Activated naive CD4-positive, alpha-beta T cell treated with anti-CD3 and anti-CD28 coated beads, Interleukin-2, amount 10 ng/mL, durations not matched to agents 7 days and 5 days (primary cell): ENCODE results near the gene MAZ.
"Not testable (repeated sequence)": the region's sequence is repeated elsewhere in the genome, so short reads cannot be mapped to it uniquely, and the experiment has no call there.

Experiments used
- CTCF ChIA-PET: fragments of 350-600 bp; sonication (Branson Sonifier 250); formaldehyde crosslinking; loops from one replicate; lab custom pipeline; 2021; ENCODE audit warnings: antibody characterized with exemption; lab: Charles Lee
- DNase-seq: peaks from one replicate; pipeline ENCODE4 v3.0.0-alpha.2; 2020
- H3K27ac Mint-ChIP-seq: one replicate; pipeline ENCODE4 v1.8.0; 2021; ENCODE audit warnings: mild to moderate bottlenecking, moderate library complexity, mixed read lengths
- H3K27me3 Mint-ChIP-seq: one replicate; pipeline ENCODE4 v1.8.0; 2021; ENCODE audit warnings: mild to moderate bottlenecking, mixed read lengths
- H3K36me3 Mint-ChIP-seq: one replicate; pipeline ENCODE4 v1.8.0; 2021; ENCODE audit warnings: mixed read lengths
- H3K4me1 Mint-ChIP-seq: one replicate; pipeline ENCODE4 v1.8.0; 2021; ENCODE audit warnings: mixed read lengths
- H3K4me3 Mint-ChIP-seq: one replicate; pipeline ENCODE4 v1.8.0; 2021; ENCODE audit warnings: mild to moderate bottlenecking, moderate library complexity, mixed read lengths
- H3K9me3 Mint-ChIP-seq: one replicate; pipeline ENCODE4 v1.8.0; 2021; ENCODE audit warnings: mixed read lengths

MAZ gene

GRCh38 chr16:29790949-29791844 lies 15.1 kb upstream of the MAZ start:
- Mint-ChIP-seq H3K9me3 (no peaks in the 10 kb centered on the region), H3K4me1 (peaks cover 52% of the 10 kb centered on the region), H3K27ac (peak overlapping the region; percentile 96), H3K4me3 (peak overlapping the region; percentile 96), H3K36me3 (peaks cover 45% of the 10 kb centered on the region), H3K27me3 (no peaks in the 10 kb centered on the region)
- CTCF ChIA-PET = interaction anchor here (0.7 to 2.3 kb wide), 17 partner anchors 10 to 100 kb away, joined by 3 to 17 read pairs (median 5); partner anchors contain the start of gene PAGR1
- no peak for DNase-seq

GRCh38 chr16:29791845-29792807 lies 14.2 kb upstream of the MAZ start:
- CTCF ChIA-PET = interaction anchor here (0.7 to 1.0 kb wide), 2 partner anchors 9 to 24 kb away, joined by 3 read pairs; partner anchors contain the start of gene PAGR1

DNA sequence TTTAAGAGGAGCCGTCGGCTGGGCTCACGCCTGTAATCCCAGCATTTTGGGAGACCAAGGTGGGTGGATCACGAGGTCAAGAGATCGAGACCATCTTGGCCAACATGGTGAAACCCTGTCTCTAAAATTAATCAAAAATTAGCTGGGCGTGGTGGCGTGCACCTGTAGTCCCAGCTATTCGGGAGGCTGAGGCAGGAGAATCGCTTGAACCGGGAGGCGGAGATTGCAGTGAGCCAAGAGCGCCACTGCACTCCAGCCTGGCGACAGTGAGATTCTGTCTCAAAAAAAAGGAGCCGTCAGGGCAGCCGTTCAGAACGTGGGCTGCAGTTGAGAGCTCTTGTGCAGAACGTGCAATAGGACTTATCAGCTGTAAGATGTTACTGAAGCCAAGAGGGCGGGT lies 13.2 kb upstream of the MAZ start:
- not testable (repeated sequence) for H3K27ac Mint-ChIP-seq, H3K27me3 Mint-ChIP-seq, H3K9me3 Mint-ChIP-seq, DNase-seq
- H3K4me3 Mint-ChIP-seq = peak overlapping the region; percentile 96
- peaks cover 61% of the 10 kb centered on the region for H3K36me3 Mint-ChIP-seq
- CTCF ChIA-PET = interaction anchor here (1.2 kb wide), 1 partner anchor 11 kb away, joined by 3 read pairs; no protein-coding TSS in a partner anchor
- H3K4me1 Mint-ChIP-seq = peaks cover 59% of the 10 kb centered on the region

More at GRCh38 chr16:29791845-29792807, 14.2 kb upstream of the MAZ start:
- Mint-ChIP-seq H3K27me3 (no peaks in the 10 kb centered on the region), H3K9me3 (no peaks in the 10 kb centered on the region), H3K27ac (peak overlapping the region; percentile 96), H3K4me3 (peak overlapping the region; percentile 96), H3K36me3 (peaks cover 54% of the 10 kb centered on the region), H3K4me1 (peaks cover 59% of the 10 kb centered on the region)
- DNase-seq = no peak

- H3K27me3 Mint-ChIP-seq = no peaks in the 10 kb centered on the region
- H3K27ac Mint-ChIP-seq = no peak overlapping the region
- no peaks in the 10 kb centered on the region for H3K9me3 Mint-ChIP-seq
- peaks cover 72% of the 10 kb centered on the region for H3K36me3 Mint-ChIP-seq
- no peak overlapping the region for H3K4me3 Mint-ChIP-seq
- CTCF ChIA-PET = interaction anchor here (1.0 to 1.3 kb wide), 2 partner anchors 16 to 94 kb away, joined by 3 to 4 read pairs; partner anchors contain the start of gene ZG16
- H3K4me1 Mint-ChIP-seq = peaks cover 53% of the 10 kb centered on the region
- DNase-seq = no peak
These were observed 12.1 kb upstream of the MAZ start for GRCh38 chr16:29794231-29794710.

DNA sequence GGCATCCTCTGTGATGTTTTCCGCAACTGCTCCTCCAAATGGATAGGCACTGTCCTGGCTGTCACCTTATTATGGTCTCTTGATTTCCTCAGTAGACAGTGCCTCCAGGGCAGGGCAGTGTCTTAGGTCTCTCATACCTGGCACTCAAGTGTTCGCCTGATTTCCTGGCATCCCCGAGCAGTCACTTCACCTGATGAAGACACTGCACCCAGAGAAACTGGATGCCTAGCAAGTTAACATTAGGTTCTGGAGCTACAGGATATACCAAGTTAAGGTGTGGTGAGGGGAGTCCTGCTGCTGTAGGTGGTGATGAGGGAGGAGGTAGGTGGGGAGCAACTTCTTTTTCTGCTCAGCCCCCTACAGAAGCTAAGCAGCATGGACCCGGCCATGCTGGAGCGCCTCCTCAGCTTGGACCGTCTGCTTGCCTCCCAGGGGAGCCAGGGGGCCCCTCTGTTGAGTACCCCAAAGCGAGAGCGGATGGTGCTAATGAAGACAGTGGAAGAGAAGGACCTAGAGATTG lies 3.9 kb upstream of the MAZ start:
- DNase-seq = no peak
- CTCF ChIA-PET = interaction anchor here (0.8 to 1.2 kb wide), 2 partner anchors 12 to 101 kb away, joined by 3 to 4 read pairs; partner anchors contain the start of gene KIF22
- Mint-ChIP-seq H3K9me3 (no peaks in the 10 kb centered on the region), H3K36me3 (peaks cover 62% of the 10 kb centered on the region), H3K27me3 (no peaks in the 10 kb centered on the region), H3K27ac (peak overlapping the region; percentile 74), H3K4me1 (peaks cover 29% of the 10 kb centered on the region), H3K4me3 (no peak overlapping the region)

- CTCF ChIA-PET = interaction anchor here (0.9 to 2.4 kb wide), 9 partner anchors 11 to 113 kb away, joined by 3 to 11 read pairs (median 5); partner anchors contain the start of genes KIF22 and PAGR1
- Mint-ChIP-seq H3K4me3 (peak overlapping the region; percentile 100), H3K4me1 (peaks cover 40% of the 10 kb centered on the region), H3K36me3 (peaks cover 61% of the 10 kb centered on the region), H3K27me3 (no peaks in the 10 kb centered on the region), H3K27ac (peak overlapping the region; percentile 100), H3K9me3 (no peaks in the 10 kb centered on the region)
- DNase-seq = no peak
These were observed 2.3 kb upstream of the MAZ start for GRCh38 chr16:29804020-29804419.

DNA sequence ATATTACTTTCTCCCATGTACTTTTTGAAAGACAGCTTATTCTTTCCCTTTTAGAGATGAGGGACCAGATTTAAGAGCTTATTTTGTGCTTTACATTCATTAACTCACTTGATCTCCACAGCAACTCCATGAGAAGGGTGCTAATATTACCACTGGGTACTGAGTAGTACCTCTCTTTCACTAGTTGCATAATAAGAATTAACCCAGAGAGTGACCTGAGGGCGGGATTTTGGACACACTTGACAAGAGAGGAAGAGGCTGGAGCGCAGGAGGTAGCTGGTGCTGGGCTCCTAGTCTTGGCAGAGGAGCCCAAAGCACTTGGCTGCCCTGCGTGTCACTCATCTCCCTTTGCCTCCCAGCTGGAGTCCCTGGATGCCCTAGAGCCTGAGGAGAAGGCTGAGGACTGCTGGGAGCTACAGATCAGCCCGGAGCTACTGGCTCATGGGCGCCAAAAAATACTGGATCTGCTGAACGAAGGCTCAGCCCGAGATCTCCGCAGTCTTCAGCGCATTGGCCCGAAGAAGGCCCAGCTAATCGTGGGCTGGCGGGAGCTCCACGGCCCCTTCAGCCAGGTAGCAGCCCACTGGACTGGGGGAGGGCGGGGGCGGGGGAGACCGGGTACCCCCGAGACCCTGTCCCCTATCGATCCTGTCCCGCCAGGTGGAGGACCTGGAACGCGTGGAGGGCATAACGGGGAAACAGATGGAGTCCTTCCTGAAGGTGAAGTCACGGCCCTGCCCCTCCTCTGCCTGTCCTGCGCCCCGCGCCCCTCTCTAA lies 1.7 kb upstream of the MAZ start:
- peaks cover 58% of the 10 kb centered on the region for H3K36me3 Mint-ChIP-seq
- no peak for DNase-seq
- peak overlapping the region; percentile 100 for H3K4me3 Mint-ChIP-seq
- peaks cover 43% of the 10 kb centered on the region for H3K4me1 Mint-ChIP-seq
- CTCF ChIA-PET = interaction anchor here (0.9 to 2.4 kb wide), 9 partner anchors 11 to 113 kb away, joined by 3 to 11 read pairs (median 5); partner anchors contain the start of genes KIF22 and PAGR1
- peak overlapping the region; percentile 100 for H3K27ac Mint-ChIP-seq
- peaks cover under 1% of the 10 kb centered on the region for H3K27me3 Mint-ChIP-seq
- no peaks in the 10 kb centered on the region for H3K9me3 Mint-ChIP-seq

- Mint-ChIP-seq H3K36me3 (peaks cover 64% of the 10 kb centered on the region), H3K4me3 (peak overlapping the region; percentile 100), H3K9me3 (no peaks in the 10 kb centered on the region), H3K27me3 (peaks cover 5% of the 10 kb centered on the region), H3K27ac (peak overlapping the region; percentile 100), H3K4me1 (peaks cover 51% of the 10 kb centered on the region)
- CTCF ChIA-PET = interaction anchor here (1.3 to 3.7 kb wide), 5 partner anchors 10 to 114 kb away, joined by 3 to 59 read pairs (median 9); partner anchors contain the start of genes MVP and PAGR1
- peak; percentile 99 for DNase-seq
These were observed 864 bp upstream of the MAZ start for GRCh38 chr16:29805232-29806098.

DNA sequence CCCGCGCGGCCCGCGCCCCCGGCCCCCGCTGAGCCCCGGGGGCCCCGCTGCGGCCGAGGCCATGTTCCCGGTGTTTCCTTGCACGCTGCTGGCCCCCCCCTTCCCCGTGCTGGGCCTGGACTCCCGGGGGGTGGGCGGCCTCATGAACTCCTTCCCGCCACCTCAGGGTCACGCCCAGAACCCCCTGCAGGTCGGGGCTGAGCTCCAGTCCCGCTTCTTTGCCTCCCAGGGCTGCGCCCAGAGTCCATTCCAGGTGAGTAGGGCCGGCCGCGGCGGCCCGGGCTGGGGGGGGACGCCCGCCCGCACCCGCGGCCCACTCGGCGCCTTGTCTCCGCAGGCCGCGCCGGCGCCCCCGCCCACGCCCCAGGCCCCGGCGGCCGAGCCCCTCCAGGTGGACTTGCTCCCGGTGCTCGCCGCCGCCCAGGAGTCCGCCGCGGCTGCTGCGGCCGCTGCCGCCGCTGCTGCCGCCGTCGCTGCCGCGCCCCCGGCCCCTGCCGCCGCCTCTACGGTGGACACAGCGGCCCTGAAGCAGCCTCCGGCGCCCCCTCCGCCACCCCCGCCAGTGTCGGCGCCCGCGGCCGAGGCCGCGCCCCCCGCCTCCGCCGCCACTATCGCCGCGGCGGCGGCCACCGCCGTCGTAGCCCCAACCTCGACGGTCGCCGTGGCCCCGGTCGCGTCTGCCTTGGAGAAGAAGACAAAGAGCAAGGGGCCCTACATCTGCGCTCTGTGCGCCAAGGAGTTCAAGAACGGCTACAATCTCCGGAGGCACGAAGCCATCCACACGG lies 504 bp downstream of the MAZ start:
- Mint-ChIP-seq H3K27me3 (peaks cover 19% of the 10 kb centered on the region), H3K36me3 (peaks cover 61% of the 10 kb centered on the region), H3K9me3 (no peaks in the 10 kb centered on the region), H3K27ac (peak overlapping the region; percentile 98), H3K4me1 (peaks cover 63% of the 10 kb centered on the region), H3K4me3 (peak overlapping the region; percentile 97)
- CTCF ChIA-PET = interaction anchor here (1.2 to 3.7 kb wide), 8 partner anchors 13 to 166 kb away, joined by 4 to 59 read pairs (median 8); partner anchors contain the start of genes KIF22, MVP, PAGR1 and TAOK2
- DNase-seq = peak; percentile 69

DNA sequence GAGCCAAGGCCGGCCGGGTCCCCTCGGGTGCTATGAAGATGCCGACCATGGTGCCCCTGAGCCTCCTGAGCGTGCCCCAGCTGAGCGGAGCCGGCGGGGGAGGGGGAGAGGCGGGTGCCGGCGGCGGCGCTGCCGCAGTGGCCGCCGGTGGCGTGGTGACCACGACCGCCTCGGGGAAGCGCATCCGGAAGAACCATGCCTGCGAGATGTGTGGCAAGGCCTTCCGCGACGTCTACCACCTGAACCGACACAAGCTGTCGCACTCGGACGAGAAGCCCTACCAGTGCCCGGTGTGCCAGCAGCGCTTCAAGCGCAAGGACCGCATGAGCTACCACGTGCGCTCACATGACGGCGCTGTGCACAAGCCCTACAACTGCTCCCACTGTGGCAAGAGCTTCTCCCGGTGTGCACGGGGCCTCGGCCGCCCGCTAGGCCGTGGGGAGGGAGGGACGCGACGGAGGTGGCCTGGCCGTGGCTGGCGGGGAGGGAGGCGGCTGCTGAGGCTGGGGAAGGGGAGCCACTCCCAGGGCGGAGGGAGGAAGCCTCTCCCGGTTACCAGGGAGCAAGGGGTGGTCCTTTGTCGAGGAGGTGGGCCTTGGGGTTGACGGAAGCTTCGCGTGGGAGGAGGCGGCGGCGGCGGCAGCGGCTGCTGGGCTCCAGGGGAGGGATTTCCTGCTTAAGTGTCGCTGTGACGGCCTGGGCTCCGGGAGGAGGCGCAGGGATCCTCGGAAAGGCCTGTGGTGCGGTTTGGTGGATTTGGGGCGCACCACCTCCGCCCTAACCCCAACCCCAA lies 1.3 kb downstream of the MAZ start:
- Mint-ChIP-seq H3K4me1 (peaks cover 65% of the 10 kb centered on the region), H3K27ac (peak overlapping the region; percentile 98), H3K9me3 (no peaks in the 10 kb centered on the region), H3K4me3 (peak overlapping the region; percentile 97), H3K36me3 (peaks cover 57% of the 10 kb centered on the region), H3K27me3 (peaks cover 27% of the 10 kb centered on the region)
- CTCF ChIA-PET = interaction anchor here (0.7 to 3.7 kb wide), 10 partner anchors 12 to 166 kb away, joined by 3 to 59 read pairs (median 7); partner anchors contain the start of genes KIF22, MVP, PAGR1 and TAOK2
- DNase-seq = peak; percentile 92
